Measurements from ENCODE around the gene DRAM1.

Gene DRAM1

DNA sequence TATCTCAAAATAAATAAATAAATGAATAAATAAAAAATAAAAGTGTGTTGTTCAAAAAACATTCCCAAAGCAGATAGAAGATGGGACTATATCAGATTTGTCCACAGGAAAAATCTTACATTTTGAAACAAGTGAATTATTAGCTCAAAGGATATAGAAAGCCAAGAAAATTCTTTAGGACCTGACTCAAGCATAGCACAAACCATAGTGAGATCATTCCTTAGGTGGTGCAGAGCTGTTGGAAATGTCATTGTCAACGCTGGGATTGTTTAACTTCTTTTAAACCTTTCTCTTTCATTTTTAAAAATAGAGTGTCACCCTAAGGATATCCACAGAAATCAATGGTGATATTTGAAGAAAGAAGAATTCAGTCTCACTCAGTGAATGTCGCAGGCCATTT is 43.5 kb downstream of the DRAM1 start:
- DNase-seq (ENCODE audit: low spot score) = no peak
- no peak for TF ChIP-seq CTCF (conservative IDR thresholded peaks at IDR 0.05; ENCODE audit: low read depth)
- POLR2A ChIA-PET (ENCODE audit: low non-redundant PET) = no interaction called here
- CTCF ChIA-PET = no interaction called here
- H3K27ac ChIP-seq = no peak overlapping the region

GRCh38 chr12:101923045-101923718 is 45.8 kb downstream of the DRAM1 start:
- no peak for TF ChIP-seq CTCF (conservative IDR thresholded peaks at IDR 0.05; ENCODE audit: low read depth)
- no peak for DNase-seq (ENCODE audit: low spot score)
- CTCF ChIA-PET = no interaction called here
- no peak overlapping the region for H3K27ac ChIP-seq
- POLR2A ChIA-PET (ENCODE audit: low non-redundant PET) = no interaction called here

- no peak for TF ChIP-seq CTCF (conservative IDR thresholded peaks at IDR 0.05; ENCODE audit: low read depth)
- H3K27ac ChIP-seq = no peak overlapping the region
- ChIA-PET POLR2A (ENCODE audit: low non-redundant PET) (no interaction called here), CTCF (no interaction called here)
- DNase-seq (ENCODE audit: low spot score) = peak; percentile 39
Observed at GRCh38 chr12:101924618-101925017, 47.2 kb downstream of the DRAM1 start.

DNA sequence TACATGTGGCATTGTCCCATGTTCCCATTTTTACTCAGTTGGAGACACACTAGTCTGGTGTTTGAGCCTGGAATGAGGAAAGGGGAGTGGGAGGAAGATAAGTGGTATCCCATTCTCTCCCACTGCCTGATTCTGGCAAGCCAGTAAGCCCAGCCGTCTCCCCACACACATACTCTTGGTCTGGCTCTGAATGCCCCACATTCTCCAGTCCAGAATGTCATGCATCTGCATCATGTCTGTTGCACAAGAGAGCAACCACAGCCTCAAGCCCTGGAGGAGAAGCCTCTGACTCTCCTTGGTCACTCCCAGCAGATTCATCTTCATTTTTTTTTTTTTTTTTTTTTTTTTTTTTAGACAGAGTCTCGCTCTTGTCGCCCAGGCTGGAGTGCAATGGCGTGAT is 48.0 kb downstream of the DRAM1 start:
- CTCF ChIA-PET = no interaction called here
- no peak overlapping the region for H3K27ac ChIP-seq
- TF ChIP-seq CTCF (conservative IDR thresholded peaks at IDR 0.05; ENCODE audit: low read depth) = no peak
- peak; percentile 34 for DNase-seq (ENCODE audit: low spot score)
- POLR2A ChIA-PET (ENCODE audit: low non-redundant PET) = no interaction called here

GRCh38 chr12:101925935-101926334 is 48.6 kb downstream of the DRAM1 start:
- no peak for TF ChIP-seq CTCF (conservative IDR thresholded peaks at IDR 0.05; ENCODE audit: low read depth)
- DNase-seq (ENCODE audit: low spot score) = no peak
- CTCF ChIA-PET = no interaction called here
- POLR2A ChIA-PET (ENCODE audit: low non-redundant PET) = no interaction called here
- H3K27ac ChIP-seq = no peak overlapping the region

DNA sequence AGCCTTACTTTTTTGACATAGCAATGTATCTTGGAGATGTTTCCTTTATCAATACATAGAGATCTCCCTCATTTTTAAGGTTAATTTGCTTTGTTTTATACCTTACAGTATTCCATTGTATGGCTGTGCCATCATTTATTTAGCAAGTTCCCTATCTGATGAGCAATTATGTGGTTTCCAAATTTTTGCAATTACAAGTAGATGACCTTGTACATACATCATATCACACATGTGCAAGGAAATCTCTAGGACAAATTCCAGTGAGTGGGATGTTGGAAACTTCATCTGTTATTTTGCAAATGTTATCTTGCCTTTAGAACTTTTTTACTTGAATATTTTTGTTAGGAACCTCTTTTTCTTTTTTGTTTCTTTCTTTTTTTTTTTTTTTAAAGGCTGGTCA is 49.7 kb downstream of the DRAM1 start:
- ChIA-PET CTCF (no interaction called here), POLR2A (ENCODE audit: low non-redundant PET) (no interaction called here)
- DNase-seq (ENCODE audit: low spot score) = no peak
- H3K27ac ChIP-seq = no peak overlapping the region
- no peak for TF ChIP-seq CTCF (conservative IDR thresholded peaks at IDR 0.05; ENCODE audit: low read depth)

Measured in RWPE1 (cell line).